H9 (cell line): ENCODE data around the gene MAST1. TPM values are rescaled to one million over a fixed set of nuclear protein-coding genes. Genes with fewer than 3 reads are reported as not detected.

ENCODE experiments used
- DNase-seq: peaks from one replicate; pipeline ENCODE4 v3.0.0-alpha.2; 2017
- H2AFZ ChIP-seq: one replicate; pipeline ENCODE4 v1.6.1; 2013; ENCODE audit warnings: mild to moderate bottlenecking, low read length, control low read depth, moderate library complexity
- H2AK5ac ChIP-seq: 2 replicates; pipeline ENCODE4 v1.6.1; 2013; ENCODE audit warnings: low read length, control low read depth, mixed read lengths; ENCODE audit not compliant: insufficient read length
- H2BK120ac ChIP-seq: one replicate; pipeline ENCODE4 v1.6.1; 2013; ENCODE audit warnings: low read depth, mild to moderate bottlenecking, low read length, control low read depth, inconsistent platforms; ENCODE audit not compliant: poor library complexity, severe bottlenecking
- H2BK12ac ChIP-seq: 2 replicates; pipeline ENCODE4 v1.6.1; 2013; ENCODE audit warnings: low read length, control low read depth, mixed read lengths, low read depth; ENCODE audit not compliant: insufficient read length
- H2BK15ac ChIP-seq: 2 replicates; pipeline ENCODE4 v1.6.1; 2013; ENCODE audit warnings: low read depth, low read length, control low read depth
- H2BK20ac ChIP-seq: one replicate; pipeline ENCODE4 v1.6.1; 2013; ENCODE audit warnings: low read depth, mild to moderate bottlenecking, low read length, control low read depth, inconsistent platforms; ENCODE audit not compliant: poor library complexity, severe bottlenecking
- H2BK5ac ChIP-seq: 2 replicates; pipeline ENCODE4 v1.6.1; 2013; ENCODE audit warnings: low read length, control low read depth, mixed read lengths; ENCODE audit not compliant: insufficient read length
- H3K14ac ChIP-seq: 2 replicates; pipeline ENCODE4 v1.6.1; 2013; ENCODE audit warnings: low read length, control low read depth; ENCODE audit not compliant: insufficient read depth
- H3K18ac ChIP-seq: 2 replicates; pipeline ENCODE4 v1.6.1; 2013; ENCODE audit warnings: low read depth, mild to moderate bottlenecking, mixed read lengths, low read length, control low read depth; ENCODE audit not compliant: insufficient read length
- H3K23ac ChIP-seq: 2 replicates; pipeline ENCODE4 v1.6.1; 2013; ENCODE audit warnings: low read length, control low read depth, mixed read lengths, low read depth; ENCODE audit not compliant: insufficient read length
- H3K23me2 ChIP-seq: 2 replicates; pipeline ENCODE4 v1.6.1; 2013; ENCODE audit warnings: low read depth, mild to moderate bottlenecking, mixed read lengths, low read length, control low read depth; ENCODE audit not compliant: insufficient read length, poor library complexity, severe bottlenecking
- H3K27ac ChIP-seq: 2 replicates; pipeline ENCODE4 v1.5.1; 2013; ENCODE audit warnings: low read length, control low read depth, mixed read lengths, low read depth; ENCODE audit not compliant: insufficient read length
- H3K27me3 ChIP-seq: 2 replicates; pipeline ENCODE4 v1.6.1; 2013; ENCODE audit warnings: low read length, control low read depth, inconsistent platforms; ENCODE audit not compliant: insufficient read depth
- H3K4ac ChIP-seq: 2 replicates; pipeline ENCODE4 v1.6.1; 2013; ENCODE audit warnings: low read depth, mild to moderate bottlenecking, control low read depth, inconsistent platforms, low read length, moderate library complexity
- H3K4me1 ChIP-seq: 2 replicates; pipeline ENCODE4 v1.6.1; 2013; ENCODE audit warnings: low read length, control low read depth, inconsistent platforms; ENCODE audit not compliant: insufficient read depth
- H3K4me2 ChIP-seq: 2 replicates; pipeline ENCODE4 v1.6.1; 2013; ENCODE audit warnings: low read length, control low read depth, mixed read lengths; ENCODE audit not compliant: insufficient read length, insufficient read depth
- H3K56ac ChIP-seq: 2 replicates; pipeline ENCODE4 v1.6.1; 2013; ENCODE audit warnings: low read depth, mild to moderate bottlenecking, mixed read lengths, low read length, control low read depth; ENCODE audit not compliant: insufficient read length
- H3K79me1 ChIP-seq: 2 replicates; pipeline ENCODE4 v1.6.1; 2013; ENCODE audit warnings: low read depth, mild to moderate bottlenecking, moderate library complexity, low read length, control low read depth, inconsistent platforms; ENCODE audit not compliant: insufficient read depth, poor library complexity, severe bottlenecking
- H3K79me2 ChIP-seq: 2 replicates; pipeline ENCODE4 v1.6.1; 2013; ENCODE audit warnings: low read length, control low read depth, inconsistent platforms; ENCODE audit not compliant: insufficient read depth
- H3K9ac ChIP-seq: 2 replicates; pipeline ENCODE4 v1.6.1; 2013; ENCODE audit warnings: low read length, control low read depth, mixed read lengths; ENCODE audit not compliant: insufficient read length; ENCODE audit errors: extremely low read depth
- H3K9me3 ChIP-seq: one replicate; pipeline ENCODE4 v1.6.1; 2013; ENCODE audit warnings: low read depth, low read length, inconsistent platforms; ENCODE audit not compliant: control insufficient read depth
- H3T11ph ChIP-seq: one replicate; pipeline ENCODE4 v1.6.1; 2013; ENCODE audit warnings: mild to moderate bottlenecking, low read length, control low read depth, inconsistent platforms
- H4K20me1 ChIP-seq: one replicate; pipeline ENCODE4 v1.6.1; 2013; ENCODE audit not compliant: control insufficient read depth, insufficient read length, insufficient read depth
- H4K5ac ChIP-seq: 2 replicates; pipeline ENCODE4 v1.6.1; 2013; ENCODE audit warnings: low read depth, mild to moderate bottlenecking, mixed read lengths, low read length, control low read depth; ENCODE audit not compliant: insufficient read length
- H4K8ac ChIP-seq: replicated peaks from 2 replicates; pipeline ENCODE4 v1.6.1; 2013; ENCODE audit warnings: low read length, control low read depth, mixed read lengths, low read depth; ENCODE audit not compliant: insufficient read length
- H4K91ac ChIP-seq: 2 replicates; pipeline ENCODE4 v1.6.1; 2013; ENCODE audit warnings: low read depth, mild to moderate bottlenecking, moderate library complexity, mixed read lengths, low read length, control low read depth; ENCODE audit not compliant: insufficient read length
- H3K27ac Mint-ChIP-seq, 3 experiments: 2 replicates in 2 of 3; 3 replicates in 1 of 3; pipeline ENCODE4 v1.8.0; 2020 to 2021; ENCODE audit warnings: mixed read lengths in 3 of 3, mild to moderate bottlenecking in 1 of 3, moderate library complexity in 1 of 3
- H3K27me3 Mint-ChIP-seq: 2 replicates; pipeline ENCODE4 v1.8.0; 2021; ENCODE audit warnings: low read depth, mild to moderate bottlenecking, moderate library complexity, mixed read lengths
- H3K36me3 Mint-ChIP-seq, 3 experiments: 2 replicates in 2 of 3; 3 replicates in 1 of 3; pipeline ENCODE4 v1.8.0; 2020 to 2021; ENCODE audit warnings: low read depth in 3 of 3, mixed read lengths in 3 of 3; ENCODE audit not compliant: insufficient read depth in 1 of 3
- H3K4me1 Mint-ChIP-seq, 2 experiments: 2 replicates each; pipeline ENCODE4 v1.8.0; 2020; ENCODE audit warnings: mixed read lengths in 2 of 2
- H3K4me3 Mint-ChIP-seq, 2 experiments: 2 replicates in 1 of 2; 3 replicates in 1 of 2; pipeline ENCODE4 v1.8.0; 2020 to 2021; ENCODE audit warnings: mild to moderate bottlenecking in 2 of 2, mixed read lengths in 2 of 2, moderate library complexity in 1 of 2
- H3K9me3 Mint-ChIP-seq, 2 experiments: 2 replicates in 1 of 2; 3 replicates in 1 of 2; pipeline ENCODE4 v1.8.0; 2020; ENCODE audit warnings: mild to moderate bottlenecking in 2 of 2, mixed read lengths in 2 of 2, moderate library complexity in 1 of 2
- WGBS: extraction: QIAGEN DNeasy Blood & Tissue Kit; methylation state at CpG from one replicate; pipeline ENCODE4 v1.1.7; 2013; ENCODE audit warnings: missing lambda C conversion rate, low lambda C conversion rate, mixed read lengths; ENCODE audit not compliant: insufficient read length; ENCODE audit errors: extremely low coverage; 5-methylcytosine and 5-hydroxymethylcytosine counted together
- total RNA-seq: library from RNA; stranded (reverse); gene quantifications from 2 replicates; pipeline ENCODE4 v1.2.1, GENCODE V29; 2021
- TF ChIP-seq, protein P1 (sequence below): fragments of 200-600 bp; sonication (generic); conservative IDR thresholded peaks from 3 replicates; pipeline ENCODE4 v1.8.0; 2021; ENCODE audit warnings: antibody characterized with exemption, mild to moderate bottlenecking

MAST1 gene
- total RNA-seq, 1 experiment from 2014 or later, result 15.1 TPM

DNA sequence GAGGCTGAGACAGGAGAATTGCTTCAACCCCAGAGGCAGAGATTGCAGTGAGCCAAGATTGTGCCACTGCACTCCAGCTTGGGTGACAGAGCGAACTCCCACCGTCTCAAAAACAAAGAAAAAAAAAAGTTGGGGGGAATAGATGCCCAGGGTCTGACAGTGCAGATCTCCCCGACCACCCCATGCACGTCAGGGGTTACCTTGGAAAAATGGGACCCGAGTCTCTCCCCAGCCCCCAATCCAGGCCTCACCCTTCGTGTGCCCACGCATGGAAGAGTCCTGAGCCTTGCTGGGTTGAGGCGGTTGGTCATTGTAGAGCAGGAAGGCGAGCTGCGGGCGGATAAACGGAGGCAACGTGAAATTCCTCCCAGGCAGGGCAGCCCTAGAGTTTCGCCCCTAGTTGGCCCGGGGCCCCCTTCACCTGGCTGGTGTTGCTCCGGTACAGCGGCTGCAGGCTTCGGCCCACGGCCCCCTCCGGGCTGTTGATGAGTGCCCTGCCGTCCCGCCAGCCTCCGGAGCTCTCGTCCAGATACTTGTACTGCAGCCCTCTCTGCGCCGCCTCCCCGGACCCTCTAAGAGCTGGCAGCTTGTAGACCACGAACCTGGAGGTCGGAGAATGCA lies 42.3 kb downstream of the MAST1 start:
- Mint-ChIP-seq H3K27ac (peak overlapping the region in 2 of 3 experiments; percentile 79 to 97; a peak in 3 of 7 replicates), H3K27me3 (peaks cover 26% of the 10 kb centered on the region), H3K4me3 (peak overlapping the region; percentile 85), H3K9me3 (peaks cover 13 to 16% of the 10 kb centered on the region in 2 experiments), H3K4me1 (peaks cover 5 to 9% of the 10 kb centered on the region in 2 experiments), H3K36me3 (peaks cover 10 to 16% (median 14%) of the 10 kb centered on the region in 3 experiments; a peak in 6 of 7 replicates)
- Histone ChIP-seq H3K23ac (no peak overlapping the region), H3K4ac (no peak overlapping the region), H3K79me1 (no peaks in the 10 kb centered on the region), H3K9me3 (no peaks in the 10 kb centered on the region), H3K4me2 (peak overlapping the region; percentile 39), H2BK12ac (no peak overlapping the region), H2AK5ac (no peak overlapping the region), H3K27ac (no peak overlapping the region), H3K4me1 (no peaks in the 10 kb centered on the region), H3K79me2 (no peaks in the 10 kb centered on the region), H3K14ac (peak overlapping the region; percentile 41), H4K8ac (no peak overlapping the region), H2BK20ac (no peak overlapping the region), H3K56ac (no peak overlapping the region), H3K18ac (peak overlapping the region; percentile 10), H2BK120ac (no peak overlapping the region), H3K23me2 (peaks cover 1% of the 10 kb centered on the region), H3T11ph (no peak overlapping the region), H4K5ac (no peak overlapping the region), H2BK5ac (no peak overlapping the region), H3K27me3 (0 out of 2 replicates have a peak, but pooled peaks cover 1% of the 10 kb centered on the region), H2BK15ac (no peak overlapping the region), H4K91ac (no peak overlapping the region), H2AFZ (no peak overlapping the region), H4K20me1 (no peaks in the 10 kb centered on the region), H3K9ac (peak overlapping the region; percentile 60)
- DNase-seq, result peak; percentile 53
- no CpG with 5 or more reads among the region's 29 CpGs for WGBS
- TF ChIP-seq, protein P1, sequence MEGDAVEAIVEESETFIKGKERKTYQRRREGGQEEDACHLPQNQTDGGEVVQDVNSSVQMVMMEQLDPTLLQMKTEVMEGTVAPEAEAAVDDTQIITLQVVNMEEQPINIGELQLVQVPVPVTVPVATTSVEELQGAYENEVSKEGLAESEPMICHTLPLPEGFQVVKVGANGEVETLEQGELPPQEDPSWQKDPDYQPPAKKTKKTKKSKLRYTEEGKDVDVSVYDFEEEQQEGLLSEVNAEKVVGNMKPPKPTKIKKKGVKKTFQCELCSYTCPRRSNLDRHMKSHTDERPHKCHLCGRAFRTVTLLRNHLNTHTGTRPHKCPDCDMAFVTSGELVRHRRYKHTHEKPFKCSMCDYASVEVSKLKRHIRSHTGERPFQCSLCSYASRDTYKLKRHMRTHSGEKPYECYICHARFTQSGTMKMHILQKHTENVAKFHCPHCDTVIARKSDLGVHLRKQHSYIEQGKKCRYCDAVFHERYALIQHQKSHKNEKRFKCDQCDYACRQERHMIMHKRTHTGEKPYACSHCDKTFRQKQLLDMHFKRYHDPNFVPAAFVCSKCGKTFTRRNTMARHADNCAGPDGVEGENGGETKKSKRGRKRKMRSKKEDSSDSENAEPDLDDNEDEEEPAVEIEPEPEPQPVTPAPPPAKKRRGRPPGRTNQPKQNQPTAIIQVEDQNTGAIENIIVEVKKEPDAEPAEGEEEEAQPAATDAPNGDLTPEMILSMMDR, result no peak
